ENCODE results near the gene EFNA5.
"Not testable (repeated sequence)": the region's sequence is repeated elsewhere in the genome, so short reads cannot be mapped to it uniquely, and the experiment has no call there.

EFNA5 gene

DNA sequence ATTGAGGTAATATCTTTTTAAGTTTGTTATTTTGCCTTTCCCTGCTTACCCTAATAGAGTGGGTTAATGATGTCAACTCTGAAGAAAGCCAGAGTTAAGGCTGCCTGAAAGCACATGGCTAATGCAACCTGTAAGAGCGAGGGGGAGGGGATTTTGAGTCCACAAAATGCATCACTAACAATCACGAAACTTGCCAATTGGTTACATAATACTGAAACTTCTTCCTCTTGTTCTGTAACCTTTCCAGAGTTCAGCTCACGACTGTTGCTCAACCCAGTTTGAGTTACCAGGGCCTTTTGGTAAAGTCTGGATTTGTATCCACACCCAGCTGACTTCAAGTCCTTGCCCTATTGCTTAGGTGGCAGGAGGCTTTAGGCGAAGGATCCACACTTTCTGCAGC lies 308.8 kb downstream of the EFNA5 start:
- TF ChIP-seq, protein P1, sequence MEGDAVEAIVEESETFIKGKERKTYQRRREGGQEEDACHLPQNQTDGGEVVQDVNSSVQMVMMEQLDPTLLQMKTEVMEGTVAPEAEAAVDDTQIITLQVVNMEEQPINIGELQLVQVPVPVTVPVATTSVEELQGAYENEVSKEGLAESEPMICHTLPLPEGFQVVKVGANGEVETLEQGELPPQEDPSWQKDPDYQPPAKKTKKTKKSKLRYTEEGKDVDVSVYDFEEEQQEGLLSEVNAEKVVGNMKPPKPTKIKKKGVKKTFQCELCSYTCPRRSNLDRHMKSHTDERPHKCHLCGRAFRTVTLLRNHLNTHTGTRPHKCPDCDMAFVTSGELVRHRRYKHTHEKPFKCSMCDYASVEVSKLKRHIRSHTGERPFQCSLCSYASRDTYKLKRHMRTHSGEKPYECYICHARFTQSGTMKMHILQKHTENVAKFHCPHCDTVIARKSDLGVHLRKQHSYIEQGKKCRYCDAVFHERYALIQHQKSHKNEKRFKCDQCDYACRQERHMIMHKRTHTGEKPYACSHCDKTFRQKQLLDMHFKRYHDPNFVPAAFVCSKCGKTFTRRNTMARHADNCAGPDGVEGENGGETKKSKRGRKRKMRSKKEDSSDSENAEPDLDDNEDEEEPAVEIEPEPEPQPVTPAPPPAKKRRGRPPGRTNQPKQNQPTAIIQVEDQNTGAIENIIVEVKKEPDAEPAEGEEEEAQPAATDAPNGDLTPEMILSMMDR (IDR thresholded peaks at IDR 0.05): no peak
- TF ChIP-seq ZFX (IDR thresholded peaks at IDR 0.05; ENCODE audit: borderline replicate concordance): no peak
- H3K27ac ChIP-seq: no peak overlapping the region

DNA sequence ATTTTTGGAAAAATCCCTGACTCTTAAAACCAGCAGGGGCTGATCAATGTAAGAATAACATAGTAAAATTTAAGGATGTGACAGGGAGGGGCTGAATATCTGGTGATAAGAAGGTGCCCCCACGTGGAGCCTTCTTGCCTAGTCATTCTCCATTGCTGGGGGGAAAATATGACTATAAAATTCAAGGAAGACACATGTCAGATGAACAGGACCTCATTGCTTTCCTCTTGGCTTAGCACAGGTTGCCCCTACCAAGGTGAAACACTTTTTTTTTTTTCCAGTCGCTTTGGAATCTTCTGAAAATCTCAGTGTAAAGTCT lies 310.9 kb downstream of the EFNA5 start:
- H3K27ac ChIP-seq: no peak overlapping the region
- TF ChIP-seq, protein P1 (IDR thresholded peaks at IDR 0.05): no peak

DNA sequence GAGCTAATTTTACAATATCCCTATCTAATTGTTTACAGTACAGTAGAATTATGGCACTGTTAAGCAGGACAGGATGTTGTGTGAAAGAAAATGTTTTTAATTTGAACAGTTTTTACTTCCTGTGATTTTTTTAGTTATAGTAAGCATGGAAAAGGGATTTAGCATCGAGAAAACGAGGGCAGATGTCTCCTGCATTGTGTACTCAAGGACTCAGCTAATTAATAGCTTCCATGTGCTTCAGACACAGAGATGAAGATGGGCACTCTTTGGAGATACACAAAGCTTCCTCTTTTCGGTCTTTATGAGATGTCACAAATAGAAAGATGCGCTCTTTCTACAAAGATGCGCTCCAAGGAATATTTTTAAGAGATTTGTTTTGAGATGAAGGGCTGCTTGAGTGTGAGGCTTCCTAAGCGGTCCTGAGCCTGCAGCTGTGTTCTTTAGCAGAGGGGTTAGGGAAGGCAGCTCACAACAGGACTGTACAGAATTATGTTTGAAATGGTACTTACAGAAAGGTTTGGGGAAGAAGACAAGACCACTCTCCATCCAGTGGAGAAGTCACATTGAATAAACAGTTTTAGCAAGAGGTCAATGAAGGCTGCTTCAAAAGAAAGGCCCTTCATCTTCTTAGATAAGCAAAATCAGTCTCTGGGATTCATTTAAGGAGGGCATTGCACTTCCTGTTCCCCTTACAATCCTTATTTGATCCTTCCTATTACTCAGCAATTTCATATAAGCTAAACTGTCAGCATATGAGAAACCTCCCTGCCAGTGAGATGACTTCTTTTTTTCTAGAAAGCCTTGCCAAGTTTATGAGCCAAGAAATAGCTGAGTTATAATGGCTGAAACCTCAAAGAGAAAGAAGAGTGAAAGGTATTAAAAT lies 311.5 kb downstream of the EFNA5 start:
- TF ChIP-seq, protein P1 (IDR thresholded peaks at IDR 0.05): no peak
- no peak for TF ChIP-seq ZFX (IDR thresholded peaks at IDR 0.05; ENCODE audit: borderline replicate concordance)
- no peak overlapping the region for H3K27ac ChIP-seq

DNA sequence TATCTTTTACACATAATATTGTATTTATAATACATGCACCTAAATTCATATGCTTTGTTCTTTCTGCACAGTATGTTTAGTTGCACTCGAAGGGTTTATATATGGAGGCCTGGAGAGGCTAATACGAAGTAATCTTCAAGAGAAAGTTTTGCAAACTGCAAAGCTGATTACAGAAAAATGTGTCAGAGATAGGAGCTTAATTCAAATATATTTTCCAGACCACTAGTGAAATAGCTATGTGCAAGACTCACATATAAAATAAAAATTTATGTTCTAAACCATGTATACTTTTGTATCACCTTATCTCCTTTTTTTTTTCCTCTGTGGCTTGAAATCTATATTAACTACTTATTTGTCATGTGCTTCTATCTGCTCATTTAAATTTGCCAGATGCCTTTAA lies 313.8 kb downstream of the EFNA5 start:
- H3K27ac ChIP-seq: no peak overlapping the region
- TF ChIP-seq, protein P1 (IDR thresholded peaks at IDR 0.05): no peak
- no peak for TF ChIP-seq ZFX (IDR thresholded peaks at IDR 0.05; ENCODE audit: borderline replicate concordance)

DNA sequence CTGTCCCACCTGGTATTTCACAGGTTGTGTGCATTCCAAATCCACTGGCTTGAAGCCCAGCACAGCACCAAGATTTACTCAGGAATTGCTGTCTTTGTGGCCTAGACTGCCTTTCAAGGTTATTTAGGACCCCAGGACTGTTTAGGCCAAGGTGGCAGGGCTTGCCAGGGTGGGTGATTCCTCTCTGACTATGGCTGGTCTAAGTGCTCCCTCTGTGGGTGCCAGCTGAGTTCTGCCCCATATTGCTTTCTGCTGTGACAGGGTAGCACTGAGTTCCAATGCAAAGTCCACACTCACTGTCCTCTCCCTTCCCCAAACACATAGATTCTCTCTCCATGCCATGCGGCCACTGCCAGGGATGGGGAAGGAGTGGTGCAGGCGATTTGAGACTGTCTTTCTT lies 318.2 kb downstream of the EFNA5 start:
- TF ChIP-seq ZFX (IDR thresholded peaks at IDR 0.05; ENCODE audit: borderline replicate concordance): no peak
- TF ChIP-seq, protein P1 (IDR thresholded peaks at IDR 0.05): no peak

DNA sequence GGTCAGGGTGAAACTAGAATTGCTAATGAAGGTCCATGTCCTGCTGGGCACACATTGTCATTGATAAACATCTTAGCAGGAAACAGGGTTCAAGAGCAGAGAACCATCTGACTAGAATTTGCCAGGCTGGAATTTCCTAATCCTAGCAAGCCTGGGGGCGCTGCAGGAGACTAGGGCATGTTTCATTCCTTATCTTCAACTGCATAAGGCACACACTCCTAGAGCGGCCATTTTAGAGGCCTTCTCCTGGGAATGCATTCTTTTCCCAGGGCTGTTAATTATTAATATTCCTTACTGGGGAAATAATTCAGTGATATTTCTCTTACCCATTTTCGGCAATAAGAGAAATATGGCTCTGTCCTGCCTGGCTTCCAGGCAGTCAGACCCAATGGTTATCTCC lies 324.2 kb downstream of the EFNA5 start:
- not testable (repeated sequence) for H3K27ac ChIP-seq

More for the DNA sequence above, 318.2 kb downstream of the EFNA5 start:
- no peak overlapping the region for H3K27ac ChIP-seq

DNA sequence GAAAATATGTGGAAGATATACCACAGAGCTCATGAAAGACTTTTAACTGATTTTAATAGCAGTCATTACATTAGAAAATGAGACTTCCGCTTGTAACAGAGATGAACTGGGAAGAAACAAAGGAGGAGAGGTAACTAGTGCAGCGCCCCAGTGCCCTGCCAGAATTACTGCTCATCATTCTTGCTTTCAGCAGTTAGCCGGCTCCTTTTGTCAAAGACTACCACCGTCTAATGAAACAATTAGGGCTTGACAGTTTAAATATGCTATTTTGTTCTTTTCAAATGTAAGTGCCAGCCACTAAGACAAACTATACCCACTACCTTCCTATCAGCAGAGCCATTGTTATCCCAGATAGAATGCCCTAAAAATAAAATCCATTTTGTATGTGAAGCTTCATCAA lies 328.4 kb downstream of the EFNA5 start:
- TF ChIP-seq, protein P1 (IDR thresholded peaks at IDR 0.05): no peak
- TF ChIP-seq ZFX (IDR thresholded peaks at IDR 0.05; ENCODE audit: borderline replicate concordance): no peak
- H3K27ac ChIP-seq: no peak overlapping the region

Measured in 22Rv1 (cell line).